K562 (cell line): ENCODE measurements around the gene KARS1. TPM values are rescaled to one million over a fixed set of nuclear protein-coding genes. Genes with fewer than 3 reads are reported as not detected.

Source experiments
- ATAC-seq: fragments of 200-7000 bp; cut with Tn5 transposase; 3 replicates; pipeline ENCODE4 v1.9.1; 2020; ENCODE audit warnings: moderate library complexity
- BruUV-seq: library from RNA; stranded (reverse); fragments of 400-500 nt; replicated peaks from 2 replicates; lab custom pipeline; 2021; lab: Mats Ljungman, UMichigan
- CTCF ChIA-PET: fragments of 300-600 bp; formaldehyde crosslinking; extraction: SDS; loops from one replicate; lab custom pipeline; 2021; ENCODE audit warnings: low intra/inter-chr PET ratio; lab: Yijun Ruan, JAX
- POLR2A ChIA-PET: fragments of 300-600, 350-650 bp; sonication (Branson Sonifier 250); formaldehyde crosslinking; extraction: SDS; loops from one replicate; lab custom pipeline; 2021; ENCODE audit warnings: antibody characterized with exemption, inconsistent platforms; lab: Yijun Ruan, JAX
- DNase-seq, 4 experiments: peaks; one replicate each; pipeline versions ENCODE4 v3.0.0 to v3.0.0-alpha.2; 2011 to 2018; ENCODE audit warnings: low spot score in 3 of 4, mixed read lengths in 3 of 4; ENCODE audit errors: extremely low read depth in 1 of 4
- FAIRE-seq: peaks from 2 replicates; lab custom pipeline; 2011; peaks lifted over from hg19 to GRCh38; lab: Jason Lieb, UNC
- H2AFZ ChIP-seq: 2 replicates; pipeline ENCODE4 v1.6.0; 2011; ENCODE audit warnings: low read depth, low read length, control low read depth, inconsistent platforms
- H3K27ac ChIP-seq: fragments of 200-600 bp; 3 replicates; pipeline ENCODE4 v1.8.0; 2011; ENCODE audit warnings: low read depth, mild to moderate bottlenecking, control low read depth, inconsistent platforms, low read length, moderate library complexity, mixed read lengths; ENCODE audit errors: extremely low read depth
- H3K27me3 ChIP-seq, 2 experiments: fragments of 300-600 bp in 1 of 2; 2 replicates in 1 of 2; 3 replicates in 1 of 2; pipeline versions ENCODE4 v1.6.0 to v1.8.0; 2011; ENCODE audit warnings: inconsistent platforms in 2 of 2, low read length in 2 of 2, mild to moderate bottlenecking in 1 of 2, mixed read lengths in 1 of 2, moderate library complexity in 1 of 2; ENCODE audit not compliant: control insufficient read depth in 2 of 2, insufficient read depth in 2 of 2
- H3K36me3 ChIP-seq: fragments of 300-600 bp; 3 replicates; pipeline ENCODE4 v1.8.0; 2011; ENCODE audit warnings: mild to moderate bottlenecking, low read length, inconsistent platforms; ENCODE audit not compliant: control insufficient read depth, insufficient read depth
- H3K4me1 ChIP-seq, 2 experiments: fragments of 200-600 bp in 1 of 2; replicated peaks in 1 of 2; 2 replicates in 1 of 2; 3 replicates in 1 of 2; pipeline versions ENCODE4 v1.5.1 to v1.8.0; 2011; ENCODE audit warnings: inconsistent platforms in 2 of 2, low read length in 2 of 2, mild to moderate bottlenecking in 1 of 2, mixed read lengths in 1 of 2, moderate library complexity in 1 of 2; ENCODE audit not compliant: control insufficient read depth in 2 of 2, insufficient read depth in 2 of 2
- H3K4me2 ChIP-seq: 2 replicates; pipeline ENCODE4 v1.6.1; 2011; ENCODE audit warnings: low read length, control low read depth, inconsistent platforms, mixed read lengths; ENCODE audit not compliant: insufficient read depth
- H3K4me3 ChIP-seq: fragments of 200-600 bp; sonication (generic), shearing (Covaris generic); 2 replicates; pipeline ENCODE4 v1.5.1; 2016; ENCODE audit warnings: control low read depth, inconsistent platforms
- H3K79me2 ChIP-seq: fragments of 200-600 bp; 3 replicates; pipeline ENCODE4 v1.8.0; 2011; ENCODE audit warnings: low read length, inconsistent platforms; ENCODE audit not compliant: control insufficient read depth, insufficient read depth
- H3K9ac ChIP-seq, 2 experiments: 2 replicates each; pipeline versions ENCODE4 v1.6.0 to v1.6.1; 2011; ENCODE audit warnings: low read depth in 2 of 2, low read length in 2 of 2, control low read depth in 1 of 2, inconsistent platforms in 1 of 2, mild to moderate bottlenecking in 1 of 2, mixed read lengths in 1 of 2; ENCODE audit not compliant: insufficient read depth in 1 of 2
- H3K9me1 ChIP-seq: one replicate; pipeline ENCODE4 v1.6.0; 2011; ENCODE audit warnings: inconsistent platforms, mild to moderate bottlenecking, low read length, moderate library complexity; ENCODE audit not compliant: control insufficient read depth, insufficient read depth
- H3K9me3 ChIP-seq: replicated peaks from 2 replicates; pipeline ENCODE4 v1.5.1; 2011; ENCODE audit warnings: low read depth, low read length, inconsistent platforms; ENCODE audit not compliant: control insufficient read depth, insufficient read depth
- H4K20me1 ChIP-seq: replicated peaks from 2 replicates; pipeline ENCODE4 v1.6.1; 2011; ENCODE audit warnings: low read length, inconsistent platforms, mixed read lengths; ENCODE audit not compliant: control insufficient read depth, insufficient read depth
- BRCA1 ChIP-seq, 2 experiments: fragments of 450-650 bp in 1 of 2; sonication (generic) in 1 of 2; formaldehyde crosslinking in 1 of 2; IDR thresholded peaks; 2 replicates each; pipeline versions ENCODE4 v1.5.0 to v1.6.1; 2017 to 2020; ENCODE audit warnings: mild to moderate bottlenecking in 1 of 2, missing genetic modification reagents in 1 of 2
- EZH2 ChIP-seq: IDR thresholded peaks from 2 replicates; pipeline ENCODE4 v1.6.1; 2012; ENCODE audit warnings: low read depth, mild to moderate bottlenecking, inconsistent platforms, low read length, borderline replicate concordance
- HIVEP1 ChIP-seq: fragments of 250-450 bp; sonication (Bioruptor Pico); IDR thresholded peaks from 2 replicates; pipeline ENCODE4 v1.4.0; 2020; ENCODE audit warnings: mild to moderate bottlenecking
- RBBP5 ChIP-seq: fragments of 200-600 bp; sonication (generic); IDR thresholded peaks from 2 replicates; pipeline ENCODE4 v1.6.1; 2012; ENCODE audit warnings: borderline replicate concordance, mild to moderate bottlenecking, low read length, control low read depth, inconsistent platforms; ENCODE audit not compliant: insufficient read depth, poor library complexity, severe bottlenecking
- WHSC1 ChIP-seq: IDR thresholded peaks from one replicate; pipeline ENCODE4 v1.6.1; 2012; ENCODE audit warnings: low read length, control low read depth, inconsistent platforms
- WGBS: fragments of 100-300 bp; shearing (Covaris generic); methylation state at CpG from one replicate; pipeline ENCODE4 v1.1.6; 2016; ENCODE audit warnings: low coverage, mixed read lengths; ENCODE audit not compliant: insufficient coverage; ENCODE audit errors: missing lambda C conversion rate; 5-methylcytosine and 5-hydroxymethylcytosine counted together
- in situ Hi-C: fragments of 300-500 bp; cut with MboI; formaldehyde crosslinking; loops from 4 replicates; pipeline ENCODE4 v1.15.0; 2018; ENCODE audit warnings: inconsistent platforms, mixed read lengths
- intact Hi-C: fragments of 100-400 bp; cut with micrococcal nuclease; formaldehyde crosslinking; loops from 2 replicates; pipeline ENCODE4 v1.14.2; 2022
- polyA plus RNA-seq, 8 experiments: library from polyadenylated mRNA; depleted of rRNA in 4 of 8; stranded (reverse) in 5 of 8; unstranded in 3 of 8; fragments of >200 nt; fragmentation: Nextera tagmentation in 2 of 8; fragmentation: Illumina TruSeq in 1 of 8; extraction: Ambion mirVana in 2 of 8; extraction: Trizol in 1 of 8; gene quantifications; 2 replicates each; pipeline versions ENCODE4 v1.2.1 to v1.2.3, GENCODE V29; 2011 to 2014; ENCODE audit warnings: inconsistent platforms in 1 of 8, missing spikeins in 1 of 8
- total RNA-seq, 7 experiments: library from RNA; depleted of rRNA in 6 of 7; stranded (reverse); fragments of >200 nt in 6 of 7; fragmentation: Illumina TruSeq in 2 of 7; extraction: Trizol in 2 of 7; gene quantifications; 2 replicates each; pipeline versions ENCODE4 v1.2.1 to v1.2.3, GENCODE V29; 2011 to 2021; ENCODE audit warnings: low replicate concordance in 1 of 7
- TF ChIP-seq, protein P1 (sequence below): sonication (generic); formaldehyde crosslinking; IDR thresholded peaks from 2 replicates; pipeline ENCODE4 v1.9.0; 2022; ENCODE audit warnings: mild to moderate bottlenecking, missing genetic modification reagents
- TF ChIP-seq, protein P2 (sequence below): sonication (generic); formaldehyde crosslinking; IDR thresholded peaks from 2 replicates; pipeline ENCODE4 v1.8.0; 2022; ENCODE audit warnings: mild to moderate bottlenecking, missing genetic modification reagents

The KARS1 gene
- total and polyA plus RNA-seq, 9 of the 15 experiments (the other 6 are each of a cell fraction or from before 2014, with no cell fraction given) = 223 to 386 (median 304) TPM

DNA sequence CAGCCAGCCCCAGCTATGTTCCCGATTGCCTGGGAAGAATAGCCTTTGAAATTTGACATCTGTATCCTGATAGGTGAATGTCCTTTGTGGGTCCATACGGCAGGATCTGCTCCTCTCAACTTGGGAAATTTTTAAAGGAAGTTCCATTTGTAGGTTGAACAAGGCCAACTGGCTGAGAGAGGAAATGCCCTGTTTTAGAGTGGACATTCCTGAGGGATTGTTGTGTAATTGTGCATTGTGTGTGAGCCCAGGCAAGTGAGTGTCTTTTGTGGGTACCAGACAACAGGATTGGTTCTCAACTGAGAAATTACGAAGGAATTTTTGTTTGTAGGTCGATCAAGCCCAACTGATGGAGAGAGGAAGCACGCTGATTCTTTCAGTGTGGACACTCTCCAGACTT lies 31.9 kb upstream of the KARS1 start:
- no peak for FAIRE-seq
- intact Hi-C loops = no loop called here
- POLR2A ChIA-PET = no interaction called here

More for the DNA sequence above, 31.9 kb upstream of the KARS1 start:
- Histone ChIP-seq H3K9me3 (no peaks in the 10 kb centered on the region), H3K36me3 (no peaks in the 10 kb centered on the region), H2AFZ (no peak overlapping the region), H3K4me2 (no peak overlapping the region), H3K9ac (no peak overlapping the region), H3K4me1 (no peaks in the 10 kb centered on the region), H3K79me2 (no peaks in the 10 kb centered on the region), H3K9me1 (no peaks in the 10 kb centered on the region), H3K27ac (no peak overlapping the region), H3K4me3 (no peak overlapping the region), H4K20me1 (0 out of 2 replicates have a peak, but pooled peaks cover 2% of the 10 kb centered on the region), H3K27me3 (peaks cover 16 to 40% of the 10 kb centered on the region in 2 experiments; a peak in 4 of 5 replicates)
- CTCF ChIA-PET = no interaction called here
- BruUV-seq = no TSS peak
- ATAC-seq (no peak), DNase-seq (no peak)
- in situ Hi-C loops = no loop called here
- TF ChIP-seq WHSC1 = no peak
- TF ChIP-seq HIVEP1 (CRISPR knock-in tag) = no peak
- no peak for TF ChIP-seq BRCA1 (IDR thresholded peaks at IDR 0.05)
- no peak for TF ChIP-seq BRCA1 (CRISPR knock-in tag; IDR thresholded peaks at IDR 0.05)
- TF ChIP-seq EZH2 = no peak
- TF ChIP-seq RBBP5 = no peak
- TF ChIP-seq, protein P1, sequence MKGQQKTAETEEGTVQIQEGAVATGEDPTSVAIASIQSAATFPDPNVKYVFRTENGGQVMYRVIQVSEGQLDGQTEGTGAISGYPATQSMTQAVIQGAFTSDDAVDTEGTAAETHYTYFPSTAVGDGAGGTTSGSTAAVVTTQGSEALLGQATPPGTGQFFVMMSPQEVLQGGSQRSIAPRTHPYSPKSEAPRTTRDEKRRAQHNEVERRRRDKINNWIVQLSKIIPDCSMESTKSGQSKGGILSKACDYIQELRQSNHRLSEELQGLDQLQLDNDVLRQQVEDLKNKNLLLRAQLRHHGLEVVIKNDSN = no peak
- TF ChIP-seq, protein P2, sequence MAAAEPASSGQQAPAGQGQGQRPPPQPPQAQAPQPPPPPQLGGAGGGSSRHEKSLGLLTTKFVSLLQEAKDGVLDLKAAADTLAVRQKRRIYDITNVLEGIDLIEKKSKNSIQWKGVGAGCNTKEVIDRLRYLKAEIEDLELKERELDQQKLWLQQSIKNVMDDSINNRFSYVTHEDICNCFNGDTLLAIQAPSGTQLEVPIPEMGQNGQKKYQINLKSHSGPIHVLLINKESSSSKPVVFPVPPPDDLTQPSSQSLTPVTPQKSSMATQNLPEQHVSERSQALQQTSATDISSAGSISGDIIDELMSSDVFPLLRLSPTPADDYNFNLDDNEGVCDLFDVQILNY = no peak
- WGBS = 3% methylated on average over 5 of the region's 5 CpGs
